NCI-H1417 treated with DMSO at 0.1 percent for 48 hours (cell line): ENCODE results near the gene WFIKKN1.
"Not testable (repeated sequence)": the region's sequence is repeated elsewhere in the genome, so short reads cannot be mapped to it uniquely, and the experiment has no call there.

ENCODE experiments used
- DNase-seq: peaks from one replicate; lab custom pipeline; 2025; lab: John Stamatoyannopoulos, UW

The WFIKKN1 gene

DNA sequence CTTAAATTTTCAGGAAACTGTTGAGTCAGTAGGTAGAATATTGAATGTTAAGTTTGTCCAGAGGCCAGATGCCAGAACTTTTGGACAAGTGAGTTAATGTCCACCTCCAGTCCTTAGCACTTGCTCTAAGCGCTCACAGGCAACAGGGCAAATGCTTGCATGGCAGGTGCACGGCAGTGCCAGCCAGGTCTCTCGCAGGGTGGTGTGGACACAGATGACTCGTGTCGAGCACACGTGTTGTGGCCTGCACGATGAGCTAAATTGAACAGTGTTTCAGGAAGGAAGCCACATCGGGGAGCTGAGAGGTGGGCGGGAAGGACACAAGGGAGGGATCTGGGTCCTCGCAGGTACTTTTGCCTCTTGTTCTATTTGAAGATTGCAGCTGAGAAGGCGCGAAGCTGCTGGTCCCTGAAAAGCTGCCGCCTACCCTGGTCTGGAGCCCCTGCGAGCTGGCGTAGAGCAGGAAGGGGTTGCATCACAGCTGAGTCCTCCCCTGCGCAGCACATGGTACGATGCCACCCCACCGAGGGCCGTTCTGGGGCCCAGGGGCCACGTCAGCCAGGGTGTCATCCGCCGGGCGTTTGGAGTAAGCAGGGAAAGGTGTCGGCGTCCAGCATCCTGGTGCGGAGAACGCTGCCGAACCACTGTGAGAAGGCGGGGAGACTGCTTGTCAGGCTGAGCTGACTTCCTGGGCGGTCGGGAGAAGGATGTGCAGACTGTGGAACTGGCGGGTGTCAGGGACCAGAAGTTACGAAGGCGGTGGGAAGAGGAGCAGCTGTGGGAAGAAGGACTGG is 34.6 kb upstream of the WFIKKN1 start:
- no peak for DNase-seq

DNA sequence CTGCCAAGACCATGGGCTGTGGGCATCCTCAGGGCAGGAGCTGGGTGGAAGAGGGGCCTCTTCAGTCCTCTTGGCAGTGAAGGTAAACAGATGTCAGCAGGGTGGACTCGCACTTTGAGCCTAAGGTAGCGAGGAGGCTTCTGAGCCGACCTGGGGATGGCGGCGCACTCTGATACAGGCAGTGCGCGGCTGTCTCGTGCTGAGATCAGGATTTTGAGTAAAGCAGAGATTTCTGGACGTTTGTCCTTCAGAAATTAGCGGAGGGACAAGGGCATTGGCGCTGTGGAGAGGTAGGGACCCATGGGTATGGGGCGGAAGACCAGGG is 34.1 kb upstream of the WFIKKN1 start:
- DNase-seq = no peak

DNA sequence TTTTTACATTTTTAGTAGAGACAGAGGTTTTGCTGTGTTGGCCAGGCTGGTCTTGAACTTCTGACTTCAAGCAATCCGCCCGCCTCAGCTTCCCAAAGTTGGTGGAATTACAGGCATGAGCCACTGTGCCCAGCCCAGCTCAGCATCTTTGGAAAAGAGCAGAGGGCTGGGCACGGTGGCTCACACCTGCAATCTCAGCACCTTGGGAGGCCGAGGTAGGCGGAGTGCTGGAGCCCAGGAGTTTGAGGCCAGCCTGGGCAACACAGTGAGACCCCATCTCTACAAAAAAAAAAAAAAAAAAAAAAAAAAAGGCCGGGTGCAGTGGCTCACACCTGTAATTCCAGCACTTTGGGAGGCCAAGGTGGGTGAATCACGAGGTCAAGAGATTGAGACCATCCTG is 33.1 kb upstream of the WFIKKN1 start:
- DNase-seq = not testable (repeated sequence)

DNA sequence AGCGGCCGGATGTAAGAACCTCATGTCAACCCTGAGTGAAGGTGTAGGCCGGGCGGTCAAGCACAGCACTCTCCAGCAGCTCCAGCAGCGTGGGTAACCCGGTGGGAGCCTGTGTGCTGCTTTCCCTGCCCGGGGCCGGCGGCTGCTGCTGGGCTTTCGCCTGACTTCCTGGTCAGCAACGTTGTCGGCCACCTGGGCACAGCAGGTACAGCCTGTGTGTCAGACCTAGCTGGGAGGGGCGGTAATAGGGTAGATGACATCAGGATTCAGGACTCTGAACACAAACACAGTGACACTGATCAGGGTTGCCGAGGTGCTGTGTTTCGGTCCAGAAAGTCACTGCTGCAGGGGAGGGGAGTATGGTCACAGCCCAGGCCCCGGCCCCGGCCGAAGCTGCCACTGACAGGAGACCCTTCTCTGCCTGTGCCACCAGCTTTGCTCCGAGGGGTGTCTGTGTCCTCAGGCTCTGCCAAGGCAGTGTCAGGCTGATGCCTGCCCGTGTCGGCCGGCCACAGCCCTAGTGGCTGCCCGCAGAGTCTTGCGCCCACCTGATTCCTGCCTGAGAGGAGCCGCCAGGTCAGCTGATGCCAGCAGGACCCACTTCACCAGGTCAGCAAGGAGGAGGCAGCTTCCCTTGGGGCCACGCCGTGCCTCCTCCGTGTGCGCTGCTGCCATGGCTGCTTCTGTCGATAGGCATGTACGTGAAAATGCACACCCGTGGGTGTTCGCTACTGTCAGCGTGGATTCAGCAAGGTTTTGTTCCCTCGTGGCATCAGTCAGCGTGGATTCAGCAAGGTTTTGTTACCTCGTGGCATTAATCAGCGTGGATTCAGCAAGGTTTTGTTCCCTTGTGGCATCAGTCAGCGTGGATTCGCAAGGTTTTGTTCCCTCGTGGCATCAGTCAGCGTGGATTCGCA is 31.7 kb upstream of the WFIKKN1 start:
- DNase-seq = no peak

DNA sequence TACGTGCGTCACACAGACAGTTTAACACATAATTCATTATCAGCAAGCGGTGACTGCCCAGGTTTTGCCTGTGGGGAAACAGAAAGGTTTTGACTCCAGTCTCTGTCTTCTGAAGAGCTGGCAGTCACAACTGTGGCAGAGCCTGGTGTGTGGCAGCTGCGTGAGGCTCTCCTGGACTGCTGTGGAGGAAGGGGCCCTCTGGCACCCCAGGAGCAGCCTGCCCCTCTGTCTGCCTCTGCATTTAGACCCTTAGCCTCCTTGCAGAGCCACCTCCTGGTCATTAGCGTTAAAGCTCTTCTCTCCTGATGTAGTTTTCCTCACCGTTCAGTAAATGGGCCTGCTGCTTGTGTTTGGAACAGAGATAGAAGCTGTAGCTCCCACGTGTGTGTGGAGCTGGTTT is 30.0 kb upstream of the WFIKKN1 start:
- no peak for DNase-seq

DNA sequence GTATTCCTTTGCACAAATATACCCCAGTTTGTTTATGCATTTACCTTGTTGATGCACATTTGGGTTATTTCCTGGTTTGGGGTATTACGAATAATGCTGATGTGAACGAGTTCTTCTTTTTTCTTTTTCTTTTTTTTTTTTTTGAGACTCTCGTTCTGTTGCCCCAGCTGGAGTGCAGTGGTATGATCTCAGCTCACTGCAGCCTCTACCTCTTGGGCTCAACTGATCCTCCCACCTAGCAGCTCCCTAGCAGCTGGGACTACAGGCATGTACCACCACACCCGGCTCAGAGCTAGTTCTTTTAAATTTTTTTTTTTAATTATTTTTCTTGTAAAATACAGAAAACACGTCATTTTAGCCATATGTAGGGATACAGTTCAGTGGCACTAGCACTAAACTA is 26.9 kb upstream of the WFIKKN1 start:
- no peak for DNase-seq

DNA sequence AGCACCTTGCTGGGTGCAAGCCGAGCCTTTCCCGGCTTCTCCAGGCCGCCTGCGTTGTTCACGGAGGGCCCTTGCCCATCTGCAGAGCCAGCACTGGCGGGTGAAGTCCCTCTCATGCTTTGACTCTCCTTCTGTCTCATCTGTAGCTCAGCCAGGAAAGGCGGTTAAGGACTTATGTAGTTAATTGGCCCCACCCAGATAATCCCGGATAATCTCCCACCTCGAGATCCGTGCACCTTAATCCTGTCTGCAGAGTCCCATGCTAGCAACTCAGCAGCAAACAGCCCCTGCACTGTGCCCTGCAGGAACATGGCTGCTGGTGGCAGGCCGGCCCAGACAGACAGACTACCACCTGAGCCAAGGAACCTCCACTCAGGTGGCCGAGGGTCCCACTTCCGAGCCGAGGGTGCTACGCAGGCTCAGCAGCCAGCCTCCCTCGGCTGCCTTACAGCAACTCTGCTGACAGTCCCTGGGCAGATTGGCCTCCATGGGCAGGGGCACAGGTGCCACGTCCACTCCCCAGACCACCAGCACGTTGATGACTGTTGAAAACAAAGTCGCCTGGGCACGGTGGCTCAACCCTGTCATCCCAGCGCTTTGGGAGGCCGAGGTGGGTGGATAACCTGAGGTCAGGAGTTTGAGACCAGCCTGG is 24.0 kb upstream of the WFIKKN1 start:
- no peak for DNase-seq

DNA sequence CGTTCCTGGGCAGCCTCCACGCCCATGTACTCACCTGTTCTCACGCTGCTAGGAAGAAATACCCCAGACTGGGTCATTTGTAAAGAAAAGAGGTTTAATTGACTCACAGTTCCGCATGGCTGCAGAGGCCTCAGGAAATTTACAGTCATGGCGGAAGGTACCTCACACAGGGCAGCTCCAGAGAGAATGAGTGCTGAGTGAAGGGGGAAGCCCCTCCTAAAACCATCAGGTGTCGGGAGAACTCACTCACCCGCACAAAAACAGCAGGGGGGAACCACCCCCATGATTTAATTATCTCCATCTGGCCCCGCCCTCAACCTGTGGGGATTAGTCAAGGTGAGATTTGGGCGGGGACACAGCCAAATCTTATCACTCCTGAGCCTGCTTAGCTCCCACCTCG is 22.8 kb upstream of the WFIKKN1 start:
- DNase-seq = no peak

DNA sequence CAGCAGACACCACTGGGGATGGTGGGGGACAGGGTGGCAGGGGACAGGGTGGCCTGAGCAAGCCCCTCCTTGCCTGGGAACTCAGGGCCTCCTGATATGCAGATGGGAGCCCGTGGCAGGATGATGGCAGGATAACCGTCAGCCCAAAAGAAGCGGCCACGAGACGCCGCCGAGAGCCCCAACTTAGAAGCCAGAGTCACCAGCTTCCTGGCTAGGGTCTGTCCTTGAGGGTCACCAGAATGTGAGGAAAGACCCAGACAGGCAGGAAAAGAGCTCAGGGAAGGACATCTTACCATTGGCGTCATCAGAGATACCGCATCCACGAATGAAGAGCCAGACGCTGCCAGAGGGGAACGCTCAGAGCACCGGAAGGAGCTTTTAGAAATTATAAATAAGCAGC is 21.5 kb upstream of the WFIKKN1 start:
- DNase-seq = no peak

DNA sequence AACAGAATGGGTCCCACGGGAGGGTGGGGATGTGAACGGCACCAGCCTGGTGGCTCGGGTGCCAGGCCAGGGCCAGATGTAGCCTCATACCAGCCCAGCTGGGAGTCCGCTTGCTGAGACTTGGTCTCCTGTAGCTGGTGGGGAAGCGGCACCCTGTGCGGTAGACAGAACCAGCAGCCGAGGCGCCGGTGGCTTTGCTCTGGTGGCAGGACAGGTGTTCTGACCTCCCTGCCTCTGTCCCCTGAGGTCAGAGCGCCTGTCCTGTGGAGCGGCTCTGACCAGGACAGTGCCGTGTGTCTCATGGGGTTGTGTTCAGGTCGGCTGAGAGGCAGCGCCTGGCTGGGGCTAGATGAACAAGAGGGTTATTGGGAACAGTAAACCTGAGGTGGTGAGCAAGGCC is 20.8 kb upstream of the WFIKKN1 start:
- no peak for DNase-seq

DNA sequence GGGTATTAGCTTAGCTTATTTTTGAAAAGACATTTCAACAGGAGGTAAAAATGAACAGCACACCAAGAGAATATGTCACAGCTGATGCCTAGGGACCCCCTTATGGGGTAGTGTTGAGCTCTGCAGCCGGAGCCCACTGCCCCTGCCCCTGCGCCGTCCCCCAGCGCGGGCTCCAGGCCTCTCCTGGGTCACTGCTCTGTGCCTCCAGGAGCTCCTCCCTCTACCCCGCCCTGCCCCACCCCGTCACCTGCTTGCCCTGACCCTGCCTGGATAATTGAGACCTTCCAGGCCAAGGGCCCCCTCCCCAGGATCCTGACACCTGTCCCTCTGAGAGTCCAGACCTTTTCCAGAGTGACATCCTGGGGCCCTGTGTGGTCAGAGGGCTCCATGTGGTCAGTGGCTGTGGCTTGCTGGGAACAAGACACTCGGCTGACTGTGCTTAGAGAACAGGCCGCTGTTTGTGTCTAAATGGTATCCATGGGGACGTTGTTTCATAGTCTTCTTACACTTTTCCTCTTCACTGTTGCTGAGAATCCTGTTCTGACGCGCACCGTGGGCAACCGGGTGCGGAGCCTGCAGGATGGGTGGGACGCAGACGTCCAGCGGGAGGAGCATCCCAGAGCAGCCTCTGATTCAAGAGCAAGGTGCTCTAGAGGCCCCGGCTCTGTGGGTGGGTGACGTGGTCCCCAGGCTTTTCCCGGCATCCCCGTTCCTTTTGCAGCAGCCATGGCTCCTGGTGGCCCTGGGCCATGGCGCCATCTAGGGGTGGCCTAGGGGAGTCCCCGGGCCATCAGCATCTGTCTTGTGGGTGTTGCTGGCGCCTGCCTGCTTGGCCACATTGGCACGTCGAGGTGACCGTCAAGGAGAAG is 20.0 kb upstream of the WFIKKN1 start:
- DNase-seq = no peak

DNA sequence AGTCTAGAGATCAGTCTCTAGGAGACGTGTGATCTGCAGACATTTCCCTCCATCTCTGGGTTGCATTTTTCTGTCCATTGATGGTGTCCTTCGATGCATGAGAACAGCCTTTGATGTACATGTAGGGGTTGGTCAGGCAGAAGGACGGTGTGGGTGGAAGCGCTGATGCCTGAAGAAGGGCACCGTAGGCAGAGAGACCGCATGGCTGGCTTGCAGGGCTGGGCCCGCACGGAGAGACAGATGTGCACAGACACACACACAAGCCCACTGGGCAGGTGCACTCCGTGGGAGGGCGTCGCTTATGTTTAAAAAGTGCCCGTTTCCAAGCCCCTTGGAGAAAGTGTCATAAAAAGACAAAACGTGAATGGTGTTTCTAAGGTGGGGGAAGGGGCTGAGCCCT is 15.7 kb upstream of the WFIKKN1 start:
- no peak for DNase-seq

DNA sequence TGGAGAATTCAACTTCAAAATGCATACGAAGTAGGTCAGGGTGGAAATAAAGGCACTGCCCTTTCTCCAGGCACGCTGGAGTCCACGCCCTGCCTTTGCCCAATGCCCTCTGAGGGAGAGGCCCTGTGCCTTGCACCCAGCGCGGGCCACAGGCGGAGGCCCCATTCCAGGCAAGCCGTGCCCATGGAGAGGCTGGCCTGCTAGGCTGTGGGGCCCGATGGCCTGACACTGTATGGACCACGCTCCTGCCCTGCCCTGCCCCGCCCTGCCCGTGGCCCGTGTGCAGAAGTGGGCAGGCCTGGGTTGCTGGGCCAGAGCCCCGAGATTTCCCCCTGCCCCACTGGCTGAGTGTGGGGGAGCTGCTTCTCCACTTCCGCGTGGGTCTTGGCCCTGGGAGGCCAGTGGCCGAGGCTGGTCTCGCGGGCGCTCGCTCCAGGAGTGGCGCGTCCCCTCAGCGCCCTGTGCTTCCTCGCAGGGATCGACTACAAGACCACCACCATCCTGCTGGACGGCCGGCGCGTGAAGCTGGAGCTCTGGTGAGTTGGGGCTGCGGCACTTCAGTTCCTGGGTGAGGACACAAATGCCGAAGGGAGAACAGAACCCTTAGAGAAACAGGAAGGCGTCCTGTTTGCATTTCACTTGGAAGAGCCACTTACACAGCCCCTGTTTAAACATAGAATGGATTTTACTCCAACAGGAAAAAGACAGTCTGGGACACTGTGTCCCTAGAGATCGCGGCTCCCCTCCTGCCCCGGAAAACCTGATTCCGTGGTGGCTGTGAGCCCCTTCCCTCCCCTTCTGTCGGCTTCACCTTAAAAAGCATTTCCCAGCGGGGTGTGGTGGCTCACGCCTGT is 13.8 kb upstream of the WFIKKN1 start:
- no peak for DNase-seq

DNA sequence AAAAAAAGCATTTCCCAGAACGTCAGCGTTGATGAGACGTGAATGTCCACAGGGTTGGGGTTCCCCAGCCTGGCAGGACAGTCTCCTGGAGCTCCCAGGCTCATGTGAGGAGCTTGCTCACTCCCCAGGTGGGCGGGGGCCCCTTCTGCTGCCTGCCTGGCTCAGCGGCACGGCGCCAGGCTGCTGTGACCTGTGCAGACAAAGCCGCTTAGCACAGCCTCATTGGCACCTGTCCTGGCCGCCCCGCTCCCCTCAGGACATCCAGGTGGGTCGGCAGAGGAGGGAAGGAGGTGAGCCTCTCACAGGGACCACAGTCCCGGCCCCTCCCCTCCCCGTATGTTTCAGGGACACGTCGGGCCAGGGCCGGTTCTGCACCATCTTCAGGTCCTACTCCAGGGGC is 12.9 kb upstream of the WFIKKN1 start:
- DNase-seq = no peak

DNA sequence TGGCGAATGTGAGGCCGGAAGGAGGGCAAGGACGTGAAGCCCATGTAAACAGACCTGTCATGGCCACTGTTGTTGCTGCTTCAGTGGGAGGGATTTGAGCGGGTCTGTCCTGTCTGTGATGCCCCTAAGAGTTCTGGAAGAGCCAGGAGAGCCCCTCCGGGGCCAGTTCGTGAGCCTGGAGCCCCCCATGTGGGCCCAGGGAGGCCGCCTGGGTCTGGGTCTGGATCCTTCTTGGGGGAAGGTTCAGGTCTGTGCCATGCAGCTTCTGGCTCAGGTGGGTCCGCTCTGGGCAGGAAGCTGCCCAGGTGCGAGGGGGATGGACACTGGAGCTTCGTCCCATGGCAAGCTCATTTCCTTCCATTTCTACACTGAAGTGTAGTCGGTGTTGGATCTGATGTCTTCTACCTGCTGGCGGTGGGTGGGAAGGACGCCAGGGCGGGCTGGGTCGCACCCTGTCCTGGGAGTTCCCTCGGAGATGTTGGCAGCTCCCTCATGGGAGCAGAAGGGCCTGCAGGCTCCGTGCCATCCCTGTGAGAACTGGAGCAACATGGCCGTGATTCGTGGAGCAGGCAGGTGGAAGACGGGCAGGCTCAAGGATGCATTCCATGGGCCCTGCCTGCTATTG is 11.2 kb upstream of the WFIKKN1 start:
- no peak for DNase-seq

DNA sequence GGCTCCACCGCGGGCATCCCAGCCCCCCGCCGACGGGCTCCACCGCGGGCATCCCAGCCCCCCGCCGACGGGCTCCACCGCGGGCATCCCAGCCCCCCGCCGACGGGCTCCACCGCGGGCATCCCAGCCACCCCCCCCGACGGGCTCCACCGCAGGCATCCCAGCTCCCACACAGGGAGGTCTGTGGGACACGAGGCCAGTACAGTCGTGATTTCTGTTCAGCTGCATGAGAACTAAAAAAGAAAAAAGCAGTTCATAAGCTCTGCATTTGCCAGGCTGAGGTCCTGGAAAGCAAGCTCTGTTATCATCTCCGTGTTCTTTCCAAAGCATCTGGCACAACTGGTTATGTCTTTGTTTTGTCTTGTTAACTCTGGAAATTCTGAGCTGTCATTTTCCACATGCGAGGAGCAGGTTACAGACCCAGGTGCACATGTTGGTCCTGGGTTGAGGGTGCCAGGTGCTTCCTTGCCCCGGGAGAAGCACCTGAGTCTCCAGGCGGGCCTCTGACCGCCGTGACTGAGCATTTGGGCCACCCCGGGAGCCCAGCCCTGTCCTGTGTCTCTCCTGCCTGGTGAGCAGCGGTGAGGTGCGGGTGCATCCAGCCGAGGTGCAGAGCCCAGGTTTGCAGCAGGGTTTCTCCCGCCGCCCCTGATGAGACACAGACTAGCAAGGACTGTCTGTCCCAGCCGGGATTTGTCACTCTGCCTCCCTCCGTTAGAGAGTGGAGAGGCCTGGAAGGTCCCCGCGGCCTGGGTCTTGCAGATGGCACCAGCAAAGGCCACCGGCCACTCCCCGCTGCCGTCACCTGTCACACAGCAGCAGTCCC is 9.9 kb upstream of the WFIKKN1 start:
- no peak for DNase-seq

DNA sequence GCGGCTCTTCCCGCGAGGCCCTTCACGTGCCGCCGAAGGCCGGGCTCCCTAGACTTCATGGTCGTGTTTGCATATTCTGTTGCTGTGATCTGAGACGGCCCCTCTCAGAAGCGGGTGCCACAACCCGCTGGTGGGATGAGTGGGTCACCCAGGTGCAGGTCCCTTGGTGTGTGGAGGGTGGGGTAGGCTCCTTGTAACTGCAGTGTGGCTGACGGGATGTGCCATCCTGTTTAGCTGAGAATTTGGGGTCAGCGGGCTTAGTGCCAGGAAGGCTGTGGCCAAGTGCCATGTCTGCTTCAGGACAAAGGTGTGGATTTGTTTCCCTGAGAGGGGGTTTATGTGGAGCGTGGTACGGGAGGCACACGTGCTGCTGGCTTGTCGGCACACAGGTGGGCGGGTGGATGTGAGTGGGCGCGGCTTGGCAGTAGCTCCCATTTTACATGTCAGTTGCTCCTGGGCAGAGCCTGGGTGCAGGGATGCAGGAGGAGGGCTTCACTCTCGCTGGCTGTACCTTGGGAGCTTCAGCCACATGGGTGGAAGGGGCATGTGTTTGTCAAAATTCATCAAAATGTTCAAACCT is 9.2 kb upstream of the WFIKKN1 start:
- DNase-seq = no peak

DNA sequence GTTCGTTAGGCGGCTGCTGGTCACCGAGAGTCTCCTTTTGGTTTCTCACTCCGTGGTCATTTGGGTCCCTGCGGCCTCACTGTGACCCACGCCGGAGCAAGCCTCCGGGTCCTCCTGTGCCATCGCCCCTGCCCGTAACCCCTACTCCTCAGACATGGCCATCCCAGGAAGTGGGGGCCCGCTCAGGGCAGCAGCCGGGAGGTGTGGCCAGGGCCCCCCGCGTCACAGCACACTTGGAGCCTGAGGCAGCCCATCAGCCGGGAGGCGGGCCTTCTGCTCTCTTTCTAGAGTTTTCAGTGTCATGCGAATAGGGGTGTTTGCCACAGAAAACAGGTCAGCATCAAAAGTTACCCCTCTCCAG is 7.9 kb upstream of the WFIKKN1 start:
- no peak for DNase-seq

DNA sequence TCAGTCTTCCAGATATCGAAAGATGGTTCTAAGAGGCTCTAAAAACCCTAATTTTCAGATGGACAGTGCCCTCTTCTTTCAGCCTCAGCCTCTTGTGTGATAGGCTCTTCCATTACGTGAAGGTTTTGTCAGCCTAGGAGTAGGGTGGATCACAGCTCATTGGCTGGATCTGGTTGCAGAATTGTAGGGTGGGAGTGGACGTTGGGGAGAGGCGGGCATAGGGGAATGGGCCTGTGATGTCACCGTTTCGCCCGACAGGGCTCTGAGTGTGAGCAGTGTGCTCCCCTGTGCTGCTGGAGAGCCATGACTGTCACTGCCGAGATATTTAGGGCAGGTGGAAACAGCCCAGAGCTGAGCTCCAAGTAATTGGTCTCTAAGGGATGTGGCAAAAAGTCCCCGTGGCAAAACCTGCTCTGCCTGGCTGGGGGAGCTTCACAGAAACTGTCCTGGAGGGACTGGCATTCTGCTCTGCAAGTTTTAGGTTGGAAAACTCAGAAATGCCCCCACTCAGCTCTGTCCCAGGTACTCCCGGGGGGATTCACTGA is 6.2 kb upstream of the WFIKKN1 start:
- no peak for DNase-seq
